Measurements from ENCODE around the gene TARP.
"Not testable (repeated sequence)": the region's sequence is repeated elsewhere in the genome, so short reads cannot be mapped to it uniquely, and the experiment has no call there.

Gene TARP

GRCh38 chr7:38296059-38296857, 22.8 kb upstream of the TARP start:
- DNase-seq, result no peak

- DNase-seq, result no peak
Observed at GRCh38 chr7:38294926-38295325, 21.5 kb upstream of the TARP start.

GRCh38 chr7:38292442-38292841, 19.0 kb upstream of the TARP start:
- no peak for DNase-seq

GRCh38 chr7:38291650-38292049, 18.2 kb upstream of the TARP start:
- no peak for DNase-seq

- no peak for DNase-seq
Observed at GRCh38 chr7:38291117-38291647, 17.7 kb upstream of the TARP start.

GRCh38 chr7:38284553-38284952, 11.1 kb upstream of the TARP start:
- no peak for DNase-seq

GRCh38 chr7:38283809-38284208, 10.4 kb upstream of the TARP start:
- DNase-seq, result no peak

GRCh38 chr7:38283107-38283506, 9.7 kb upstream of the TARP start:
- no peak for DNase-seq

GRCh38 chr7:38282081-38282480, 8.6 kb upstream of the TARP start:
- DNase-seq, result no peak

- DNase-seq, result no peak
Observed at GRCh38 chr7:38281266-38281665, 7.8 kb upstream of the TARP start.

GRCh38 chr7:38280707-38281106, 7.3 kb upstream of the TARP start:
- no peak for DNase-seq

GRCh38 chr7:38280000-38280399, 6.6 kb upstream of the TARP start:
- DNase-seq, result no peak

GRCh38 chr7:38276096-38276877, 2.9 kb upstream of the TARP start:
- DNase-seq, result no peak

- no peak for DNase-seq
Observed at GRCh38 chr7:38274927-38275620, 1.6 kb upstream of the TARP start.

GRCh38 chr7:38274486-38274885, 1.1 kb upstream of the TARP start:
- DNase-seq, result no peak

GRCh38 chr7:38270405-38270804, 3.0 kb downstream of the TARP start:
- DNase-seq, result not testable (repeated sequence)

GRCh38 chr7:38269704-38270346, 3.6 kb downstream of the TARP start:
- not testable (repeated sequence) for DNase-seq

- DNase-seq, result not testable (repeated sequence)
Observed at GRCh38 chr7:38265958-38266357, 7.5 kb downstream of the TARP start.

- DNase-seq, result not testable (repeated sequence)
Observed at GRCh38 chr7:38264602-38265001, 8.8 kb downstream of the TARP start.

- not testable (repeated sequence) for DNase-seq
Observed at GRCh38 chr7:38263274-38263673, 10.2 kb downstream of the TARP start.

GRCh38 chr7:38262545-38262944, 10.9 kb downstream of the TARP start:
- DNase-seq, result no peak

- not testable (repeated sequence) for DNase-seq
Observed at GRCh38 chr7:38262026-38262425, 11.4 kb downstream of the TARP start.

- not testable (repeated sequence) for DNase-seq
Observed at GRCh38 chr7:38261601-38262000, 11.8 kb downstream of the TARP start.

Measured in NCI-H510A treated with DMSO at 0.1 percent for 48 hours (cell line).